GM12878 (cell line): Measurements from ENCODE around the gene APH1B. TPM values are rescaled to one million over a fixed set of nuclear protein-coding genes. Genes with fewer than 3 reads are reported as not detected.

ENCODE experiments used
- ATF7 ChIP-seq: fragments of 450-650 bp; IDR thresholded peaks from 2 replicates; pipeline ENCODE4 v1.6.1; 2016; ENCODE audit warnings: low read depth, mild to moderate bottlenecking
- BACH1 ChIP-seq: fragments of 450-650 bp; IDR thresholded peaks from 2 replicates; pipeline ENCODE4 v1.6.1; 2017; ENCODE audit warnings: mild to moderate bottlenecking, borderline replicate concordance
- CBFB ChIP-seq: IDR thresholded peaks from 2 replicates; pipeline ENCODE4 v1.6.1; 2016; ENCODE audit warnings: antibody characterized with exemption, low read depth
- CREM ChIP-seq: IDR thresholded peaks from 2 replicates; pipeline ENCODE4 v1.6.1; 2014; ENCODE audit warnings: antibody characterized with exemption, low read depth
- EGR1 ChIP-seq, 2 experiments: IDR thresholded peaks; 1 replicate in 1 of 2; 2 replicates in 1 of 2; pipeline ENCODE4 v1.6.1; 2011 to 2012; ENCODE audit warnings: low read depth in 2 of 2, low read length in 2 of 2, borderline replicate concordance in 1 of 2, mild to moderate bottlenecking in 1 of 2, moderate library complexity in 1 of 2
- GATAD2B ChIP-seq: fragments of 450-650 bp; conservative IDR thresholded peaks from 2 replicates; pipeline ENCODE4 v1.6.1; 2017; ENCODE audit warnings: low read depth, mild to moderate bottlenecking, moderate library complexity
- NR2C2 ChIP-seq: IDR thresholded peaks from 2 replicates; pipeline ENCODE4 v1.6.1; 2011; ENCODE audit warnings: borderline replicate concordance, low read depth; ENCODE audit not compliant: control insufficient read depth, insufficient read length
- NRF1 ChIP-seq: conservative IDR thresholded peaks from 2 replicates; pipeline ENCODE4 v1.6.1; 2011; ENCODE audit warnings: mild to moderate bottlenecking, low read depth, low read length, improper control_type of control experiment
- RAD51 ChIP-seq: fragments of 450-650 bp; IDR thresholded peaks from 2 replicates; pipeline ENCODE4 v1.6.1; 2016; ENCODE audit warnings: moderate library complexity, mild to moderate bottlenecking, inconsistent platforms
- TAF1 ChIP-seq: IDR thresholded peaks from 2 replicates; pipeline ENCODE4 v1.6.1; 2011; ENCODE audit warnings: mild to moderate bottlenecking, low read depth, low read length, borderline replicate concordance
- ZNF207 ChIP-seq: fragments of 450-650 bp; IDR thresholded peaks from 2 replicates; pipeline ENCODE4 v1.6.1; 2014; ENCODE audit warnings: antibody characterized with exemption, mild to moderate bottlenecking, borderline replicate concordance
- polyA plus RNA-seq, 11 experiments: library from polyadenylated mRNA; depleted of rRNA in 4 of 11; unstranded in 6 of 11; stranded (reverse) in 5 of 11; fragments of >200 nt; fragmentation: Nextera tagmentation in 4 of 11; fragmentation: Illumina TruSeq in 1 of 11; extraction: Ambion mirVana in 4 of 11; extraction: Trizol in 1 of 11; gene quantifications; 1 replicate in 1 of 11; 2 replicates in 10 of 11; pipeline versions ENCODE4 v1.2.1 to v1.2.3, GENCODE V29; 2011 to 2016; ENCODE audit warnings: inconsistent platforms in 2 of 11, missing spikeins in 2 of 11, low read depth in 1 of 11
- total RNA-seq, 4 experiments: library from RNA; depleted of rRNA in 3 of 4; stranded (reverse); fragments of >200 nt in 3 of 4; fragmentation: Illumina TruSeq in 1 of 4; extraction: Trizol in 1 of 4; gene quantifications; 2 replicates each; pipeline versions ENCODE4 v1.2.1 to v1.2.3, GENCODE V29; 2013 to 2021
- TF ChIP-seq, protein P1 (sequence below): IDR thresholded peaks from 2 replicates; pipeline ENCODE4 v1.6.1; 2012; ENCODE audit warnings: improper control_type of control experiment, low read depth, low read length; ENCODE audit not compliant: insufficient replicate concordance
- TF ChIP-seq, protein P2 (sequence below): fragments of 450-650 bp; IDR thresholded peaks from 2 replicates; pipeline ENCODE4 v1.6.1; 2016; ENCODE audit warnings: mild to moderate bottlenecking
- TF ChIP-seq, protein P3 (sequence below): IDR thresholded peaks from 2 replicates; pipeline ENCODE4 v1.6.1; 2012; ENCODE audit warnings: low read depth, low read length, improper control_type of control experiment
- TF ChIP-seq, protein P4 (sequence below): fragments of 450-650 bp; IDR thresholded peaks from 2 replicates; pipeline ENCODE4 v1.6.1; 2018; ENCODE audit warnings: mild to moderate bottlenecking, low read depth, moderate library complexity; ENCODE audit not compliant: partially characterized antibody
- TF ChIP-seq, protein P5 (sequence below): fragments of 150-350 bp; IDR thresholded peaks from 2 replicates; pipeline ENCODE4 v1.6.1; 2016; ENCODE audit warnings: low read depth, low read length

The APH1B gene
- total and polyA plus RNA-seq, 10 of the 15 experiments (the other 5 are each of a cell fraction or from before 2014, with no cell fraction given) = 5.0 to 20.8 (median 11.1) TPM

DNA sequence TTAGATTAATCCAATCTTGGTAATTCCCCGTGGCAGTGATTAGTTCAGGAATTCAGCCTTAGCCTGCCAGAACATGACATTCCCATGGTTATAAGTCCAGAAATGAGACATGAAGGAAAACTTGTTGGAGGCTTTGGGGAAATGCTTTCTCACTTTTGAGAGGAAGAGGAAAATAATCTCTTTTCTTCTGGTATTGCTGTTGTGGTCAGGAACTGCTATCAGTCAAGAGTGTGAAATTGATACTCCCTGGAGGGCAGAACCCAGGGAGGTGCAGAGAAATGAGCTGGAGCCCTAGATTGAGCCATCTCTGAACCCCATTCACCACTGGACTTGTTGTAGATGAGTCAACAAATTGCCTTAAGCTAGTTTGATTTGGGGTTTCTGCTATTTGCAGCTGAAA lies 38.6 kb upstream of the APH1B start (continued):
- TF ChIP-seq, protein P1, sequence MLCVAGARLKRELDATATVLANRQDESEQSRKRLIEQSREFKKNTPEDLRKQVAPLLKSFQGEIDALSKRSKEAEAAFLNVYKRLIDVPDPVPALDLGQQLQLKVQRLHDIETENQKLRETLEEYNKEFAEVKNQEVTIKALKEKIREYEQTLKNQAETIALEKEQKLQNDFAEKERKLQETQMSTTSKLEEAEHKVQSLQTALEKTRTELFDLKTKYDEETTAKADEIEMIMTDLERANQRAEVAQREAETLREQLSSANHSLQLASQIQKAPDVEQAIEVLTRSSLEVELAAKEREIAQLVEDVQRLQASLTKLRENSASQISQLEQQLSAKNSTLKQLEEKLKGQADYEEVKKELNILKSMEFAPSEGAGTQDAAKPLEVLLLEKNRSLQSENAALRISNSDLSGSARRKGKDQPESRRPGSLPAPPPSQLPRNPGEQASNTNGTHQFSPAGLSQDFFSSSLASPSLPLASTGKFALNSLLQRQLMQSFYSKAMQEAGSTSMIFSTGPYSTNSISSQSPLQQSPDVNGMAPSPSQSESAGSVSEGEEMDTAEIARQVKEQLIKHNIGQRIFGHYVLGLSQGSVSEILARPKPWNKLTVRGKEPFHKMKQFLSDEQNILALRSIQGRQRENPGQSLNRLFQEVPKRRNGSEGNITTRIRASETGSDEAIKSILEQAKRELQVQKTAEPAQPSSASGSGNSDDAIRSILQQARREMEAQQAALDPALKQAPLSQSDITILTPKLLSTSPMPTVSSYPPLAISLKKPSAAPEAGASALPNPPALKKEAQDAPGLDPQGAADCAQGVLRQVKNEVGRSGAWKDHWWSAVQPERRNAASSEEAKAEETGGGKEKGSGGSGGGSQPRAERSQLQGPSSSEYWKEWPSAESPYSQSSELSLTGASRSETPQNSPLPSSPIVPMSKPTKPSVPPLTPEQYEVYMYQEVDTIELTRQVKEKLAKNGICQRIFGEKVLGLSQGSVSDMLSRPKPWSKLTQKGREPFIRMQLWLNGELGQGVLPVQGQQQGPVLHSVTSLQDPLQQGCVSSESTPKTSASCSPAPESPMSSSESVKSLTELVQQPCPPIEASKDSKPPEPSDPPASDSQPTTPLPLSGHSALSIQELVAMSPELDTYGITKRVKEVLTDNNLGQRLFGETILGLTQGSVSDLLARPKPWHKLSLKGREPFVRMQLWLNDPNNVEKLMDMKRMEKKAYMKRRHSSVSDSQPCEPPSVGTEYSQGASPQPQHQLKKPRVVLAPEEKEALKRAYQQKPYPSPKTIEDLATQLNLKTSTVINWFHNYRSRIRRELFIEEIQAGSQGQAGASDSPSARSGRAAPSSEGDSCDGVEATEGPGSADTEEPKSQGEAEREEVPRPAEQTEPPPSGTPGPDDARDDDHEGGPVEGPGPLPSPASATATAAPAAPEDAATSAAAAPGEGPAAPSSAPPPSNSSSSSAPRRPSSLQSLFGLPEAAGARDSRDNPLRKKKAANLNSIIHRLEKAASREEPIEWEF = no peak
- TF ChIP-seq ATF7 (no peak), CBFB (no peak), RAD51 (no peak), NR2C2 (no peak), CREM (no peak), BACH1 (no peak), GATAD2B (no peak), ZNF207 (no peak), TAF1 (no peak), NRF1 (no peak), EGR1 (IDR thresholded peaks at IDR 0.05; ENCODE audit: borderline replicate concordance in 1 of 2, low read depth in 2 of 2, low read length in 2 of 2) (no peak)
- TF ChIP-seq, protein P2, sequence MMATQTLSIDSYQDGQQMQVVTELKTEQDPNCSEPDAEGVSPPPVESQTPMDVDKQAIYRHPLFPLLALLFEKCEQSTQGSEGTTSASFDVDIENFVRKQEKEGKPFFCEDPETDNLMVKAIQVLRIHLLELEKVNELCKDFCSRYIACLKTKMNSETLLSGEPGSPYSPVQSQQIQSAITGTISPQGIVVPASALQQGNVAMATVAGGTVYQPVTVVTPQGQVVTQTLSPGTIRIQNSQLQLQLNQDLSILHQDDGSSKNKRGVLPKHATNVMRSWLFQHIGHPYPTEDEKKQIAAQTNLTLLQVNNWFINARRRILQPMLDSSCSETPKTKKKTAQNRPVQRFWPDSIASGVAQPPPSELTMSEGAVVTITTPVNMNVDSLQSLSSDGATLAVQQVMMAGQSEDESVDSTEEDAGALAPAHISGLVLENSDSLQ = peak; percentile 60
- TF ChIP-seq, protein P3, sequence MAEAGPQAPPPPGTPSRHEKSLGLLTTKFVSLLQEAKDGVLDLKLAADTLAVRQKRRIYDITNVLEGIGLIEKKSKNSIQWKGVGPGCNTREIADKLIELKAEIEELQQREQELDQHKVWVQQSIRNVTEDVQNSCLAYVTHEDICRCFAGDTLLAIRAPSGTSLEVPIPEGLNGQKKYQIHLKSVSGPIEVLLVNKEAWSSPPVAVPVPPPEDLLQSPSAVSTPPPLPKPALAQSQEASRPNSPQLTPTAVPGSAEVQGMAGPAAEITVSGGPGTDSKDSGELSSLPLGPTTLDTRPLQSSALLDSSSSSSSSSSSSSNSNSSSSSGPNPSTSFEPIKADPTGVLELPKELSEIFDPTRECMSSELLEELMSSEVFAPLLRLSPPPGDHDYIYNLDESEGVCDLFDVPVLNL = no peak
- TF ChIP-seq, protein P4, sequence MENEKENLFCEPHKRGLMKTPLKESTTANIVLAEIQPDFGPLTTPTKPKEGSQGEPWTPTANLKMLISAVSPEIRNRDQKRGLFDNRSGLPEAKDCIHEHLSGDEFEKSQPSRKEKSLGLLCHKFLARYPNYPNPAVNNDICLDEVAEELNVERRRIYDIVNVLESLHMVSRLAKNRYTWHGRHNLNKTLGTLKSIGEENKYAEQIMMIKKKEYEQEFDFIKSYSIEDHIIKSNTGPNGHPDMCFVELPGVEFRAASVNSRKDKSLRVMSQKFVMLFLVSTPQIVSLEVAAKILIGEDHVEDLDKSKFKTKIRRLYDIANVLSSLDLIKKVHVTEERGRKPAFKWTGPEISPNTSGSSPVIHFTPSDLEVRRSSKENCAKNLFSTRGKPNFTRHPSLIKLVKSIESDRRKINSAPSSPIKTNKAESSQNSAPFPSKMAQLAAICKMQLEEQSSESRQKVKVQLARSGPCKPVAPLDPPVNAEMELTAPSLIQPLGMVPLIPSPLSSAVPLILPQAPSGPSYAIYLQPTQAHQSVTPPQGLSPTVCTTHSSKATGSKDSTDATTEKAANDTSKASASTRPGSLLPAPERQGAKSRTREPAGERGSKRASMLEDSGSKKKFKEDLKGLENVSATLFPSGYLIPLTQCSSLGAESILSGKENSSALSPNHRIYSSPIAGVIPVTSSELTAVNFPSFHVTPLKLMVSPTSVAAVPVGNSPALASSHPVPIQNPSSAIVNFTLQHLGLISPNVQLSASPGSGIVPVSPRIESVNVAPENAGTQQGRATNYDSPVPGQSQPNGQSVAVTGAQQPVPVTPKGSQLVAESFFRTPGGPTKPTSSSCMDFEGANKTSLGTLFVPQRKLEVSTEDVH = no peak
- TF ChIP-seq, protein P5, sequence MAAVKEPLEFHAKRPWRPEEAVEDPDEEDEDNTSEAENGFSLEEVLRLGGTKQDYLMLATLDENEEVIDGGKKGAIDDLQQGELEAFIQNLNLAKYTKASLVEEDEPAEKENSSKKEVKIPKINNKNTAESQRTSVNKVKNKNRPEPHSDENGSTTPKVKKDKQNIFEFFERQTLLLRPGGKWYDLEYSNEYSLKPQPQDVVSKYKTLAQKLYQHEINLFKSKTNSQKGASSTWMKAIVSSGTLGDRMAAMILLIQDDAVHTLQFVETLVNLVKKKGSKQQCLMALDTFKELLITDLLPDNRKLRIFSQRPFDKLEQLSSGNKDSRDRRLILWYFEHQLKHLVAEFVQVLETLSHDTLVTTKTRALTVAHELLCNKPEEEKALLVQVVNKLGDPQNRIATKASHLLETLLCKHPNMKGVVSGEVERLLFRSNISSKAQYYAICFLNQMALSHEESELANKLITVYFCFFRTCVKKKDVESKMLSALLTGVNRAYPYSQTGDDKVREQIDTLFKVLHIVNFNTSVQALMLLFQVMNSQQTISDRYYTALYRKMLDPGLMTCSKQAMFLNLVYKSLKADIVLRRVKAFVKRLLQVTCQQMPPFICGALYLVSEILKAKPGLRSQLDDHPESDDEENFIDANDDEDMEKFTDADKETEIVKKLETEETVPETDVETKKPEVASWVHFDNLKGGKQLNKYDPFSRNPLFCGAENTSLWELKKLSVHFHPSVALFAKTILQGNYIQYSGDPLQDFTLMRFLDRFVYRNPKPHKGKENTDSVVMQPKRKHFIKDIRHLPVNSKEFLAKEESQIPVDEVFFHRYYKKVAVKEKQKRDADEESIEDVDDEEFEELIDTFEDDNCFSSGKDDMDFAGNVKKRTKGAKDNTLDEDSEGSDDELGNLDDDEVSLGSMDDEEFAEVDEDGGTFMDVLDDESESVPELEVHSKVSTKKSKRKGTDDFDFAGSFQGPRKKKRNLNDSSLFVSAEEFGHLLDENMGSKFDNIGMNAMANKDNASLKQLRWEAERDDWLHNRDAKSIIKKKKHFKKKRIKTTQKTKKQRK = no peak
